Stimulated activated CD4-positive, alpha-beta T cell treated with anti-CD3 and anti-CD28 coated beads, Interleukin-15, amount 100 ng/mL, for 1 hour (primary cell): Measurements from ENCODE around the gene SLC10A3.

Experiments used
- DNase-seq, 2 donors: peaks; one replicate each; pipeline ENCODE4 v3.0.0-alpha.2; 2020; ENCODE audit warnings: low read depth in 1 of 2, low spot score in 1 of 2

Gene SLC10A3

GRCh38 chrX:154484255-154485149 is 5.9 kb downstream of the SLC10A3 start:
- no peak for DNase-seq

GRCh38 chrX:154483325-154483724 is 7.1 kb downstream of the SLC10A3 start:
- DNase-seq: no peak

GRCh38 chrX:154482786-154483185 is 7.6 kb downstream of the SLC10A3 start:
- no peak for DNase-seq

- no peak for DNase-seq
These were observed 8.4 kb downstream of the SLC10A3 start for GRCh38 chrX:154481911-154482601.

GRCh38 chrX:154481195-154481594 is 9.2 kb downstream of the SLC10A3 start:
- DNase-seq: no peak

- peak; percentile 89 to 91 for DNase-seq
These were observed 11.5 kb downstream of the SLC10A3 start, which contains the start of gene LAGE3 for GRCh38 chrX:154478728-154479622. Gene LAGE3, minus strand, starts transcription at chrX:154479281. Its CDS starts 366 bp downstream, at chrX:154478915.

- DNase-seq: no peak
These were observed 12.4 kb downstream of the SLC10A3 start for GRCh38 chrX:154477891-154478477.

GRCh38 chrX:154476821-154477220 is 13.6 kb downstream of the SLC10A3 start:
- DNase-seq: no peak

GRCh38 chrX:154473683-154474082 is 16.7 kb downstream of the SLC10A3 start:
- DNase-seq: no peak

- DNase-seq: no peak
These were observed 17.5 kb downstream of the SLC10A3 start for GRCh38 chrX:154472685-154473632.

GRCh38 chrX:154471839-154472684 is 18.4 kb downstream of the SLC10A3 start:
- no peak for DNase-seq

GRCh38 chrX:154470914-154471568 is 19.4 kb downstream of the SLC10A3 start:
- DNase-seq: no peak

GRCh38 chrX:154470434-154470833 is 20.0 kb downstream of the SLC10A3 start:
- no peak for DNase-seq

GRCh38 chrX:154469880-154470279 is 20.5 kb downstream of the SLC10A3 start:
- no peak for DNase-seq

- DNase-seq: no peak
These were observed 21.3 kb downstream of the SLC10A3 start for GRCh38 chrX:154469114-154469513.

GRCh38 chrX:154468217-154468616 is 22.2 kb downstream of the SLC10A3 start:
- DNase-seq: no peak

GRCh38 chrX:154467556-154467955 is 22.9 kb downstream of the SLC10A3 start:
- DNase-seq: no peak

GRCh38 chrX:154466907-154467306 is 23.5 kb downstream of the SLC10A3 start:
- DNase-seq: no peak
